HG03135 (cell line): Measurements from ENCODE around the gene MAP9.
"Not testable (repeated sequence)": the region's sequence is repeated elsewhere in the genome, so short reads cannot be mapped to it uniquely, and the experiment has no call there.

Experiments
- ATAC-seq: cut with Tn5 transposase; IDR thresholded peaks from one replicate; pipeline ENCODE4 v1.9.1; 2021; ENCODE audit warnings: mild to moderate bottlenecking, moderate library complexity; ENCODE audit not compliant: unreplicated experiment

The MAP9 gene

DNA sequence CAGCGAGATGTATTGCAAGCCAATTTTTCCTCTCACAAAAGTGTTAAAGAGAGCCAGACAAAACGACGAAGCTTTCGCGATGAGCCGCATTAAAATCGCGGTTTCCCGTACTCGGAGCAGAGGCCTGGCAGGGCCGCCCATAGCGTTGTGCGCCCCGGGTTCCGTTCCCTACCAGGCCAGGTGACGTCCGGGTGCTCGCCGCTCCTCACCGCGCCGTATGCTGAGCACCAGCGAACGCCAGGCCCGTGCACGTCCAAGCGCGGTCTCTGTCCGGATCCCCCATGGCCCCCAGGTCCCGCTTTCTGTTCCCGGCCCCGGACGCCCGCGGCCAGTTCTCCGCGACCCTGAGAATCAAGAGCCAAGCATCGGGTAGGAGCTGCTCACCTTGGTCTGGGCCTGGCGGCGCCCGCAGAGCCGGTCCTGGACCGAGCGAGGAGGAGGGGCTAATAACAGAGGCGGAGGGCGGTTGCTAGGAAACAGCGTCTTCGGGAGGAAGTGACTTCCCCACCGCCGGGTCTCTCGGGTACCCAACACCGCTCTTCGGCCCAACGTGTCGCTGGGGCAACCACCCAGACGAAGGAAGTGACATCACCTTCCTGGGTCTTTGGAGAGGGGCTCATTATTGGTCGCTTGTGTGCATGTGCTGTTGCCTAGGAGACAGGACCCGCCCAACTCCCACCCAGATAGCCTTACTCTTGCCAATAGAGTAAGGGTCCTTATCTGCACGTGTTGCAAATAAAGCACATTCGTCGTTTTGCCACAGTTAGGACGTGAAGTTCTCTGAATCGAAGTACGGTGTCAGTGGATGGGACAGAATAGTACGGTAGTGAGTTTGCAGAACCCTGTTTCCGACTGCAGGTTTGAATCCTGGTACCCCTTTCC lies at the start of gene MAP9:
MAP9 (minus strand) TSS at position 579 of the 882 bp plus-strand sequence. CDS start 1,115 bp downstream, outside the sequence.
- peak; percentile 99 for ATAC-seq

DNA sequence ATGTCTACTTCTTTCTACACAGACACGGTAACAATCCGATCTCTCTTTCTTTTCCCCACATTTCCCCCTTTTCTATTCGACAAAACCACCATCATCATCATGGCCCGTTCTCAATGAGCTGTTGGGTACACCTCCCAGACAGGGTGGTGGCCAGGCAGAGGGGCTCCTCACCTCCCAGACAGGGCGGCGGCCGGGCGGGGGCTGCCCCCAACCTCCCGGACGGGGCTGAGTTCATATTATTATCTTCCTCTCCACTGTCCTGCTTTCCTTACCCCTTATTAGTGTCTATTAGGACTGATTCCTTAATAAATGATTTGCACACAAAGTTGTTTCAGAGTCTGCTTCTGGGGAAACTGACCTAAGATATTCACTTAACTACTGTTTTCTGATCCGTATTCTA lies 48.0 kb upstream of the MAP9 start:
- not testable (repeated sequence) for ATAC-seq

GRCh38 chr4:155423671-155424070 lies 46.9 kb upstream of the MAP9 start:
- ATAC-seq, result no peak

- no peak for ATAC-seq
These were observed 42.5 kb upstream of the MAP9 start for GRCh38 chr4:155419266-155419665.

DNA sequence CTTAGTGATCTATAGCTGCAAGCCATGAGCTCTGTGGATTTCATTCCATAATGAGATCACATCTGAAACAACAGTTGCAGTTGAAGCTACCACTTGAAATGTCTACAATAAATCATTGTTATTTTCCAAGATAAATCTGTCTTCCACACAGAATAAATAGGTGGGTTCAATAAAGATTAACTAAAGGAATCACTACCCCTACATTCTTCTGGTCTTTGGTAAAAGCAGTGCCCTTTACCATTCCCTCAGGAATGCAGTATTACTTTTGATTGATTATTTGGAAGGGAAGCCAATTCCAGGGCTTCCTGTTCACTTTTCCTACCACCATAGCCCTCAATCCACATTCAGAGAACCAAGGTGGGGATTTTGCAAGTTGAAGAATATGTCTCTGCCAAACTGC lies 38.9 kb upstream of the MAP9 start:
- ATAC-seq, result no peak

- no peak for ATAC-seq
These were observed 36.7 kb upstream of the MAP9 start for GRCh38 chr4:155413451-155413850.

GRCh38 chr4:155411546-155411945 lies 34.8 kb upstream of the MAP9 start:
- ATAC-seq, result no peak

GRCh38 chr4:155408796-155409195 lies 32.0 kb upstream of the MAP9 start:
- ATAC-seq, result no peak

- no peak for ATAC-seq
These were observed 30.7 kb upstream of the MAP9 start for GRCh38 chr4:155407480-155407879.

DNA sequence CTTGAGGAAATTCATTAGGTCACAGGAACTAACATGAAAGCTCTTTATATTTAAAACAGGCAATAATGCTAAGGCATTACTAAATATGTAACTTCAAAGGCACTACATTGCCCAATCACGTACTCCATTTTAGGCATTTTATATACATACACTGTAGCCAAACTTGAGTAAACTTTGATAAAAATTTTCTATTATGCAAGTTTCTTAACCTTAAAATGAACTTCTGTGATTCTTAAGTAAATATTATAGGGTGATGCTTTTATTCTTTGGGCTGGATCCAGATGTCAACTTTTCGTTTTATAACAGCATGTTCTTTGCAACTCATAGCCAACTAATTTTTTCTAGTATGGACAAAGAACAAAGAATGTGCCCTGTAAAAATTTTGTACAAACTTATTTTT lies 28.3 kb upstream of the MAP9 start:
- ATAC-seq, result no peak

DNA sequence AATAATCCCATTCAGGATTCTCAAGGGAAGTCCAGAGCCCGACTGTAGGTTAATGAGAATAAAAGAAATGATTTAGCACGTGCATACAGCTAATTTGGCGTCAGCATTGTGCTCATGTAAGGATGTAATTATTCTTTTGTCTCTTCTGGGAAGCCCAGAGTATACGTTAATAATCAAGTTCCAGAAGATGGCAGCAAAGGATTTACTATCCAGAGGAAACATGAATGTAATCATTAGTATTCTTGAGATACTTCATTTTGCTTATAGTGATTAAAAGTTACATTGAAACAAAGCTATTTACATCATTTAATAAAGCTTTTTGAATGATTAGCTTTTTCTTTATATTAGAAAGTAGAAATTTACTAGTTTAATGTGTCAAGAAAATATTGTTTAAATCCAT lies 27.1 kb upstream of the MAP9 start:
- ATAC-seq, result no peak

- ATAC-seq, result no peak
These were observed 26.2 kb upstream of the MAP9 start for GRCh38 chr4:155402941-155403340.

DNA sequence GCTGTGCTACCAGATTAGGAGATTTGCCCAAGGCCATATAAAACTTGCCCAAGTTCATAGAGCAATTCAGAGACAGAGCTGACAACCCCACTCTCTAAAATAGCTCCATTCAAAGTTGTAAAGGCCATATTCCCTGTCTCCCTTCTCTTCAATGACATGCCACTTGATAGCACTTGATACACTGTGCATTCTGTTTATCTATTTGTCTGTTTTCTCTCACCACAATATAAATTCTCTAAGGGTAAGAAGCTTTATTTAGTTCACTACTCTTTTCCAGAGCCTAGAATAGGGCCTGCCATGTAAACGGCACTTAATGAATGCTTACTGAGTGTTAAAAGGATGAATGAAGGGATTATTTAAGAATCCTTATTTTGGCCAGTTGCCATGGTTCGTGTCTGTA lies 24.1 kb upstream of the MAP9 start:
- no peak for ATAC-seq

DNA sequence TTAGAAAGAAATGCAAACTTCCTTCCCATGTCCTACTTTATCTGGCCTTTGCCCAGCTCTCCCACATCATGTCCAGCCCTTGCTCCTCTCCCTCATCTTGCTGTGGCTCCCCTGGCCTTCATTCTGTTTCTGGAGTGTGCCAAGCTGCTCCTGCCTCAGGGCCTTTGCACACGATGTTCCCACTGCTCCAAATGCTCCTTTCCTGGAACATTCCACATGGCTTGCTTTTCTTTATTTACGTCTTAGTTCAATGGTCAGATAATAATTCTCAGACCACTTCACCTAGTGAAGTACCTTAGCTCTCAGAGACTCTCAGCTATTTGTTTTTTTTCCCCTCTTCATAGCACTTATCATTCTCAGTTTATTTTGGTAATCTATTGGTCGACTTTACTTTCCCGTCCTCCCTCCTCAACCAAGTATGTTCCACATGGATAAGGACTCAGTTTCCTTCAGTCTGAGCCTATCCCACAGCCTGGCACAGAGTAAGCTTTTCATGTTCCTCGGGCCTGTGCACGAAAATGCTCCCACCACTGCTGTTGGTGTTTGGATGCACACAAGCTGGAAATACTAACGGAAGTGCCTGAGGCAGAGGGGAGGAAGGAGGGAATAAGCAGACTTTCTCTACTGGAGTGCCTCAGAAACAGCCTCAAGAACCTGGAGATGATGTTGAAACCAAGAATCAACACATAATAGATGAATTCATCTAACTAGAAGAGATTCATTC lies 23.4 kb upstream of the MAP9 start:
- no peak for ATAC-seq

- no peak for ATAC-seq
These were observed 15.9 kb upstream of the MAP9 start for GRCh38 chr4:155392481-155393184.

GRCh38 chr4:155391932-155392331 lies 15.2 kb upstream of the MAP9 start:
- ATAC-seq, result no peak

DNA sequence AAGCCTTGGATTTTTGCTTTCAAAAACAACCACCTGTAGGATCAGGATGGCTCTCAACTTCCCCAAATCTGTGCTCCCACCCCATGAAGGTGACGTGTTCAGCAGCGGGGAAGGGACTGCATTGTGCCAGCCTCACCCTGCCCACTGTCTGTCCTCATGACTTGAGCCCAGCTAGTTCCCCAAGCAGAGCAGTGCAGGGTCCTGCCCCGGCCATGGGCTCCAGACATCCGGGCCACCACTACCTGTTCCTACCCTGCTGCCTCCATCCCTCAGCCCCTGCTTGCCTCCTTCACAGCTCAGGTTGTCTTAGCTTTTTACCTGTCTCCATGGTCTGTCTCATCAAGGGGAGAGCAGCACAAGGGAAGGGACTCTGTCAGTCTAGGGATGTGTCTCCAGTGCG lies 11.4 kb upstream of the MAP9 start:
- ATAC-seq, result no peak

- ATAC-seq, result no peak
These were observed 6.8 kb upstream of the MAP9 start for GRCh38 chr4:155383541-155383940.

DNA sequence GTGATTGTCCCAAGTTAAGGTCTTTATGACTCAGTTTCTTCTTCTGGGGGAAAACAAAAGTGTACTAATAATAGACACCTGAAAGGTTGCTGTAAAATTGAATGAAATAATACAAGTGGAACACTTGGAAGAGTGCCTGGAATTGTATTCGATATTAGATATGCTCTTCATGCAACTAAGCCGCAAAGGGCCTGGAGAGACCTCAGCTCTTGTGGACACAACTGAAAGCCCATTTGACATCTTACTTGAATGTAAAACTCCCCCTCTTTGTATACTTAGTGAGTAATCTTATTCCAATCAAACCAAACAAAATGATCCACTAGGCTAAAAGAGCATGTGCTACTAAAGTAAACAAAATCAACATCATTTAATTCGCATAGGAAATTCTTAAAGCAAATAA lies 511 bp upstream of the MAP9 start:
- no peak for ATAC-seq

DNA sequence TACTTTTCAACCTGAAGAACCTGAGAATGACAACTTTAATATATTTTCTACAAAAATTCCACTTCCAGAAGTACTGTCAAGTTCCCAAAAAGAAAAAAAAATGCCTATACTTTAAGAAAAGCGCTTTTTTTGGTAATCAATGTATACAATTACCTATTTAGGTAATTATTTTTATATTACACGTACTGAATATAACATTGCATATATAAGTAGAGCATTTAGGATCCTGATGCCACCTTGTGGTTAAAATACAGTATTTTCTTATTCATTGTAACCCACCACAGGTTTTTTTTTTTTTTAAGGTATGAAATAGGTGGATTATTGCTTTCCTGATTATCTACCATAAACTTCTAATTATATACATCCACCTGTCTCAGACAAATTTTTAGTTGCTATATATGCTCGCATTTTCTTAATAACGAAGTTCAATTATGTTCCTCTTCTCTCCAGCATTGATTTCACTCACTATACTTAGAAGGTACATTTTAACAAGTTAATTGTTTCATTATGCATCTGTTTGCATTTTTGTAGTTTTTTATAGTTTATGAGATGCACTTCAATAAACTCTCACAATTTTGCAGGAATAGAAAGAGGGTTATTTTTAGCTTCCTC lies 5.2 kb downstream of the MAP9 start:
- peak; percentile 35 for ATAC-seq

- ATAC-seq, result no peak
These were observed 9.2 kb downstream of the MAP9 start for GRCh38 chr4:155367608-155368007.
